WTC11 (cell line): ENCODE results near the gene MRPL41.

Experiments
- CBFB ChIP-seq: sonication (generic); formaldehyde crosslinking; IDR thresholded peaks from 2 replicates; pipeline ENCODE4 v1.8.1; 2022; ENCODE audit warnings: mild to moderate bottlenecking, low read depth, missing genetic modification reagents
- CREB1 ChIP-seq: sonication (generic); formaldehyde crosslinking; IDR thresholded peaks from 2 replicates; pipeline ENCODE4 v1.8.0; 2023; ENCODE audit warnings: mild to moderate bottlenecking, missing genetic modification reagents
- ELF4 ChIP-seq: sonication (generic); formaldehyde crosslinking; IDR thresholded peaks from 2 replicates; pipeline ENCODE4 v1.8.1; 2022; ENCODE audit warnings: low read depth, mild to moderate bottlenecking, moderate library complexity, missing genetic modification reagents
- GTF2I ChIP-seq: fragments of 250-450 bp; sonication (Bioruptor Pico); conservative IDR thresholded peaks from 2 replicates; pipeline ENCODE4 v1.4.0; 2021; ENCODE audit warnings: mild to moderate bottlenecking
- MYBL2 ChIP-seq: sonication (generic); formaldehyde crosslinking; IDR thresholded peaks from 2 replicates; pipeline ENCODE4 v1.8.1; 2023; ENCODE audit warnings: mild to moderate bottlenecking, moderate library complexity, missing genetic modification reagents
- RELA ChIP-seq: sonication (generic); formaldehyde crosslinking; IDR thresholded peaks from 2 replicates; pipeline ENCODE4 v1.8.1; 2022; ENCODE audit warnings: missing genetic modification reagents, mild to moderate bottlenecking, borderline replicate concordance
- SP1 ChIP-seq: sonication (generic); formaldehyde crosslinking; conservative IDR thresholded peaks from 2 replicates; pipeline ENCODE4 v1.8.1; 2022; ENCODE audit warnings: missing genetic modification reagents
- ZNF121 ChIP-seq: sonication (generic); formaldehyde crosslinking; IDR thresholded peaks from 2 replicates; pipeline ENCODE4 v1.8.0; 2023; ENCODE audit warnings: missing genetic modification reagents
- TF ChIP-seq, protein P1 (sequence below): fragments of 200-600 bp; IDR thresholded peaks from 2 replicates; pipeline ENCODE4 v1.8.0; 2022; ENCODE audit warnings: antibody characterized with exemption
- TF ChIP-seq, protein P2 (sequence below): sonication (generic); formaldehyde crosslinking; IDR thresholded peaks from 2 replicates; pipeline ENCODE4 v1.8.0; 2022; ENCODE audit warnings: mild to moderate bottlenecking, missing genetic modification reagents
- TF ChIP-seq, protein P3 (sequence below): sonication (generic); formaldehyde crosslinking; IDR thresholded peaks from 2 replicates; pipeline ENCODE4 v1.8.0; 2022; ENCODE audit warnings: missing genetic modification reagents
- TF ChIP-seq, protein P4 (sequence below): fragments of 250-450 bp; sonication (Bioruptor Pico); IDR thresholded peaks from 2 replicates; pipeline ENCODE4 v2.1.2; 2022; ENCODE audit warnings: mild to moderate bottlenecking, moderate library complexity
- TF ChIP-seq, protein P5 (sequence below): sonication (generic); formaldehyde crosslinking; IDR thresholded peaks from 2 replicates; pipeline ENCODE4 v1.8.0; 2023; ENCODE audit warnings: missing genetic modification reagents

DNA sequence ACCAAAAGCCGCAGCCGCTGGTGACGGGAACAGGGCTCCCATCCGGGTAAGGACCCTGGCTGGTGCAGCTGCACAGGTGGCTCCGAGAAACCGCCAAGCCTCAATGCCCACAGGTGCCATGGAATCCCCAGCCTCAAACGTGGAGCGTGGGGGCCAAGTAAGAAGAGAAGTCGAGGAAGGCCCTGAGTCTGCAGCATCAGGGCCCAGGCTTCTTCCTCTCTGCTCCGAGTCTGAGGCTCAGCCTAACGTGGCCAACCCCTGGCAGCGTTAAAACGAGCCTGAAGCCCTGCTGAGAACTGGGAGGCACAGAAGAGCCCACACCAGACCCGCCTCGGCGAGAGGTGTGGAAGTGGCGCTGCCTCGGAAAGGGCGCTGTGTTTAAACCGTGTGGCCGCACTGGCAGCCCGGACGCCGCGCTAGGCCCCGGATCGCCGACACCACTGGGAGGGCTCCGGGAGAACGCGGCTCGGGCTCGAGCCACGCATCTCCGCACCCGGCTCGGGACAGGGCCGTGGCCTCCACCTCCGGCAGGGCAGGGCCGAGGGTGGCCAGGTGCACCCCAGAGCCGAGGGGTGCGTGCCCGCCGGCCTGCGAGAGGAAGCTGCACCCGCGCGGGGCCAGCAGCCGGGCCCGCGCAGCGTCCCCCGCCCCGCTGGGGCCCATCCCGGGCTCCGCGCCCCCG, 37.9 kb downstream of the MRPL41 start:
- TF ChIP-seq CBFB (CRISPR knock-in tag) (no peak), SP1 (CRISPR knock-in tag) (no peak), GTF2I (CRISPR knock-in tag) (no peak), ZNF121 (no peak), RELA (CRISPR knock-in tag) (peak; percentile 48; the same call in 1 of the 2 replicates), ELF4 (CRISPR knock-in tag) (no peak), CREB1 (CRISPR knock-in tag) (no peak), MYBL2 (no peak)
- TF ChIP-seq, protein P1, sequence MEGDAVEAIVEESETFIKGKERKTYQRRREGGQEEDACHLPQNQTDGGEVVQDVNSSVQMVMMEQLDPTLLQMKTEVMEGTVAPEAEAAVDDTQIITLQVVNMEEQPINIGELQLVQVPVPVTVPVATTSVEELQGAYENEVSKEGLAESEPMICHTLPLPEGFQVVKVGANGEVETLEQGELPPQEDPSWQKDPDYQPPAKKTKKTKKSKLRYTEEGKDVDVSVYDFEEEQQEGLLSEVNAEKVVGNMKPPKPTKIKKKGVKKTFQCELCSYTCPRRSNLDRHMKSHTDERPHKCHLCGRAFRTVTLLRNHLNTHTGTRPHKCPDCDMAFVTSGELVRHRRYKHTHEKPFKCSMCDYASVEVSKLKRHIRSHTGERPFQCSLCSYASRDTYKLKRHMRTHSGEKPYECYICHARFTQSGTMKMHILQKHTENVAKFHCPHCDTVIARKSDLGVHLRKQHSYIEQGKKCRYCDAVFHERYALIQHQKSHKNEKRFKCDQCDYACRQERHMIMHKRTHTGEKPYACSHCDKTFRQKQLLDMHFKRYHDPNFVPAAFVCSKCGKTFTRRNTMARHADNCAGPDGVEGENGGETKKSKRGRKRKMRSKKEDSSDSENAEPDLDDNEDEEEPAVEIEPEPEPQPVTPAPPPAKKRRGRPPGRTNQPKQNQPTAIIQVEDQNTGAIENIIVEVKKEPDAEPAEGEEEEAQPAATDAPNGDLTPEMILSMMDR = no peak
- TF ChIP-seq, protein P2, sequence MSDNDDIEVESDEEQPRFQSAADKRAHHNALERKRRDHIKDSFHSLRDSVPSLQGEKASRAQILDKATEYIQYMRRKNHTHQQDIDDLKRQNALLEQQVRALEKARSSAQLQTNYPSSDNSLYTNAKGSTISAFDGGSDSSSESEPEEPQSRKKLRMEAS (CRISPR knock-in tag) = no peak
- TF ChIP-seq, protein P3, sequence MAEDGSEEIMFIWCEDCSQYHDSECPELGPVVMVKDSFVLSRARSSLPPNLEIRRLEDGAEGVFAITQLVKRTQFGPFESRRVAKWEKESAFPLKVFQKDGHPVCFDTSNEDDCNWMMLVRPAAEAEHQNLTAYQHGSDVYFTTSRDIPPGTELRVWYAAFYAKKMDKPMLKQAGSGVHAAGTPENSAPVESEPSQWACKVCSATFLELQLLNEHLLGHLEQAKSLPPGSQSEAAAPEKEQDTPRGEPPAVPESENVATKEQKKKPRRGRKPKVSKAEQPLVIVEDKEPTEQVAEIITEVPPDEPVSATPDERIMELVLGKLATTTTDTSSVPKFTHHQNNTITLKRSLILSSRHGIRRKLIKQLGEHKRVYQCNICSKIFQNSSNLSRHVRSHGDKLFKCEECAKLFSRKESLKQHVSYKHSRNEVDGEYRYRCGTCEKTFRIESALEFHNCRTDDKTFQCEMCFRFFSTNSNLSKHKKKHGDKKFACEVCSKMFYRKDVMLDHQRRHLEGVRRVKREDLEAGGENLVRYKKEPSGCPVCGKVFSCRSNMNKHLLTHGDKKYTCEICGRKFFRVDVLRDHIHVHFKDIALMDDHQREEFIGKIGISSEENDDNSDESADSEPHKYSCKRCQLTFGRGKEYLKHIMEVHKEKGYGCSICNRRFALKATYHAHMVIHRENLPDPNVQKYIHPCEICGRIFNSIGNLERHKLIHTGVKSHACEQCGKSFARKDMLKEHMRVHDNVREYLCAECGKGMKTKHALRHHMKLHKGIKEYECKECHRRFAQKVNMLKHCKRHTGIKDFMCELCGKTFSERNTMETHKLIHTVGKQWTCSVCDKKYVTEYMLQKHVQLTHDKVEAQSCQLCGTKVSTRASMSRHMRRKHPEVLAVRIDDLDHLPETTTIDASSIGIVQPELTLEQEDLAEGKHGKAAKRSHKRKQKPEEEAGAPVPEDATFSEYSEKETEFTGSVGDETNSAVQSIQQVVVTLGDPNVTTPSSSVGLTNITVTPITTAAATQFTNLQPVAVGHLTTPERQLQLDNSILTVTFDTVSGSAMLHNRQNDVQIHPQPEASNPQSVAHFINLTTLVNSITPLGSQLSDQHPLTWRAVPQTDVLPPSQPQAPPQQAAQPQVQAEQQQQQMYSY (CRISPR knock-in tag) = no peak
- TF ChIP-seq, protein P4, sequence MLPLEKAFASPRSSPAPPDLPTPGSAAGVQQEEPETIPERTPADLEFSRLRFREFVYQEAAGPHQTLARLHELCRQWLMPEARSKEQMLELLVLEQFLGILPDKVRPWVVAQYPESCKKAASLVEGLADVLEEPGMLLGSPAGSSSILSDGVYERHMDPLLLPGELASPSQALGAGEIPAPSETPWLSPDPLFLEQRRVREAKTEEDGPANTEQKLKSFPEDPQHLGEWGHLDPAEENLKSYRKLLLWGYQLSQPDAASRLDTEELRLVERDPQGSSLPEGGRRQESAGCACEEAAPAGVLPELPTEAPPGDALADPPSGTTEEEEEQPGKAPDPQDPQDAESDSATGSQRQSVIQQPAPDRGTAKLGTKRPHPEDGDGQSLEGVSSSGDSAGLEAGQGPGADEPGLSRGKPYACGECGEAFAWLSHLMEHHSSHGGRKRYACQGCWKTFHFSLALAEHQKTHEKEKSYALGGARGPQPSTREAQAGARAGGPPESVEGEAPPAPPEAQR (CRISPR knock-in tag) = no peak
- TF ChIP-seq, protein P5, sequence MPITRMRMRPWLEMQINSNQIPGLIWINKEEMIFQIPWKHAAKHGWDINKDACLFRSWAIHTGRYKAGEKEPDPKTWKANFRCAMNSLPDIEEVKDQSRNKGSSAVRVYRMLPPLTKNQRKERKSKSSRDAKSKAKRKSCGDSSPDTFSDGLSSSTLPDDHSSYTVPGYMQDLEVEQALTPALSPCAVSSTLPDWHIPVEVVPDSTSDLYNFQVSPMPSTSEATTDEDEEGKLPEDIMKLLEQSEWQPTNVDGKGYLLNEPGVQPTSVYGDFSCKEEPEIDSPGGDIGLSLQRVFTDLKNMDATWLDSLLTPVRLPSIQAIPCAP = no peak
